GM19397 (cell line): Measurements from ENCODE around the gene ACTL6B.

ENCODE experiments used
- ATAC-seq: cut with Tn5 transposase; IDR thresholded peaks from one replicate; pipeline ENCODE4 v1.9.1; 2021; ENCODE audit warnings: mild to moderate bottlenecking, moderate library complexity; ENCODE audit not compliant: unreplicated experiment

ACTL6B gene

DNA sequence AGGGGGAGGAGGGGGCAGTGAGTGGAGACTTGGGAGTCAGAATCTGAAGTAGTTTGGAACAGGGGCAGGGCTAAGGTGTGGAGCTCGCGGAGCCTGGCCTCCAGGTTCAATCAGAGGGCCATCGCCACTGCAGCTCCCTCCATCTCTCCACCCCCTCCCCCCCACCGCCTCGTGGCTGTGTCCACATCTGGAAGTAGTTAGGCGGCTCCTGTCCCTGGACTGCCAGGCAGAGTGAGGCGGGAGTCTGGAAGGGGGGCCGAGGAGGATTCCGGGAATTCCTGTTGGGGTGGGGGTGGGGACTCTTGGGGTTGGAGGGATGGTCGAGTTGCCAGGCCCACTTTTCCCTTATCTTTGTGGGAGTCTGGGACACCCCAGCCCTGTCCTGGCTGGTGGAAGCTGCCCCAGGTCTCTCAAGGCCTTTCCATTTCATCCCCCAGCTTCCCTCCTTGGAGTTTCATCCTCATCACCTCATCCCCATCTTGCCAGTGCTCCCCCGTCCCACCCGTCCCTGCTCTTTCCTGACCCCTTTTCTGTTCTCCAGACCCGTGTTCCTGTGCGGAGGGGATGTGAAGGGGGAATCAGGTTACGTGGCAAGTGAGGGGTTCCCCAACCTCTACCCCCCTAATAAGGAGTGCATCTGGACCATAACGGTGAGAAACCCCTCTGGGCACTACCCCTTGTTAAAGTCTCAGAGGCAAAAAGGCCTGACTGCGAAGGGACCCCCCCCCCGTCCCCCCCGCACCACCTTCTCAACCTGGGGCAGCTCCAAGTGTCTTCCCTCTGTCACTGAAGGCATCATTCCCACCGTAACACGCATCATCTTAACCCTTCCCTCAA is 53.1 kb downstream of the ACTL6B start:
- ATAC-seq = no peak

DNA sequence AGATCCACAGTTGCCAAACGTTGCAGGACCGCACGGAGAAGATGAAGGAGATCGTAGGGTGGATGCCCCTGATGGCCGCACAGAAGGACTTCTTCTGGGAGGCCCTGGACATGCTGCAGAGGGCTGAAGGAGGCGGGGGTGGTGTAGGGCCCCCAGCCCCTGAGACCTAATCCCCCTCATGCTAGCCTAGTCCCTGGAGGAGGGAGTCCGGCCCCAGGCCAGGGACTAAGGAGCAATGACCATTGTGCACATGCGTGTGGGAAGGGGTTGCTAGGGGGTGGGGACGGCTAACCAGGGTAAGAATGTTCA is 55.6 kb downstream of the ACTL6B start:
- ATAC-seq = no peak

DNA sequence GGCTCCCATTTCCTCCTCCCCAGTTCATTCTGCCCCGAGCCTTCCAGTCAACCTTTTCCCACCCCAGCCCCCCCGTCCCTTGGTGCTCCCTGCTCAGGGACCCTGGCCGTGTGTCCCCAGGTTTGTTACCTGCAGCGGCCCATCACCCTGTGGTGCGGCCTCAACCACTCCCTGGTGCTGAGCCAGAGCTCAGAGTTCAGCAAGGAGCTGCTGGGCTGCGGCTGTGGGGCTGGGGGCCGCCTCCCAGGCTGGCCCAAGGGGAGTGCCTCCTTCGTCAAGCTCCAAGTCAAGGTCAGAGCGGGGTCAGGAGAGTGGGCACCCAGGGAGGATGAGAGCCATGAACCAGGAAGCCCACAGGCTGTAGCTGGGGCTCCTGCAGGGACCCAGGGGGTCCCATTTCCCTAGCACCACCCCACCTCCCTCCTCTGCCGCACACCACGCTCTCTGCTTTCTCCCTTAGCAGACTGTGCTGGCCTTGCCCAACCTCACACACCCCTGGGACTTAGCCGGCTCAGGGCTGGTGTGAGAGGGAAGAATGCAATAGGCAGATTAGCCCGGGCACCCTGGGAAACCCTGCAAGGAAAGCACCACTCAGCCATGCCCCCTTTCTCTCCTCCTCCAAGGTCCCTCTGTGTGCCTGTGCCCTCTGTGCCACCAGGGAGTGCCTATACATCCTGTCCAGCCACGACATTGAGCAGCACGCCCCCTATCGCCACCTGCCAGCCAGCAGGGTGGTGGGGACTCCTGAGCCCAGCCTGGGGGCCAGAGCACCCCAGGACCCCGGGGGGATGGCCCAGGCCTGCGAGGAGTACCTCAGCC is 56.1 kb downstream of the ACTL6B start:
- no peak for ATAC-seq

DNA sequence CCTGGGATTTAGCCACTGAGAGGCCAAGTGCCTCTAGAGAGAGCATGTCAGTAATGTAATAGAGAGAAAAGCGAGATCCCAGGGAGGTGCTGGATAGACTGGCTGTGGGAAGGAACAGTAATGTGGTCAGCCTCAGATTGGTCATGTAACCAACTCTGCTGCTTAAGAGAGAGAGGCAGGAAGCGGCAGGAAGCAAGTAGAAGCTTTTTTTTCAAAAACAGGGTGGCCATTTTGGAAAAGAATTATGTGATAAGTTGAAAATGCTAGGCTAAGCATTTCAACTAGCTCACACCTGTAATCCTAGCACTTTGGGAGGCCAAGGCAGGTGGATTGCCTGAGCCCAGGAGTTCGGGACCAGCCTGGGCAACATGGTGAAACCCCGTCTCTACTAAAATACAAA is 57.8 kb downstream of the ACTL6B start:
- ATAC-seq = no peak

DNA sequence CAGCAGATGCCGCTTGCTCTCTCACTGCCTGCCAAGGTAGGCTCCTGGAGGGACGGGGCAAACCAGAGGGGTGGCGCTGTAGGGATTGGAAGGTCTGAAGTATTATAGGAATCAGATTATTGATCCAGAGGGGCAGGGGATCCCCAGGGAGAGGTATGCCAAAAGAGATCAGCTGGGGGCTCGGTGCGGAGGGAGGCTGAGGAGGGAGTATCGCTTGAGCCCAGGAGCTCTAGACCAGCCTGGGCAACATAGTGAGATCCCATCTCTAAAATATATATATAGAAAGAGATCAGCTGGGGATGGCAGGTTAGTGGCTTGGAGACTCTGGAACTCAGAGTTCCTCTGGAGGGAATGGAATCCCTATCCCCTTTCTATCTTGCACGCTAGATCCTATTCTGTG is 61.1 kb downstream of the ACTL6B start:
- no peak for ATAC-seq
